NCI-H1417 (cell line): ENCODE measurements around the gene DRAXIN.

Experiments used
- DNase-seq, 3 experiments: peaks; one replicate each; lab custom pipeline; 2025; lab: John Stamatoyannopoulos, UW

DRAXIN gene

DNA sequence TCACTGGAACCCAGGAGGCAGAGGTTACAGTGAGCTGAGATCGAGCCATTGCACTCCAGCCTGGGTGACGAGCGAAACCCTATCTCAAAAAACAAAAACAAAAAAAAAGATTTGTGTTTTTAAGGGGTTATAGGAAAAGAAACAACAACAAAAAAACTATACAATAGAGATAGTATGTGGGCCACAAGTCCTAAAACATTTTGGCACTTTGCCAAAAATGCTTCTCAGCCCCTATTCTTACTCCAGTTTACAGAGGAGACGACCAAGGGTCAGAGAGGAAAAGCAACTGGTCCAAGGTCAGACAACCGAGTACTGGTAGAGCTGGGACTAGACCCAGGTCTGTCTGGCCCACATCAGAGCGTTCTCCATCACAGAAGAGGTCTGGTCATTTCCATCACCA is 33.9 kb upstream of the DRAXIN start:
- DNase-seq = peak in 1 of 3 experiments; percentile 6

DNA sequence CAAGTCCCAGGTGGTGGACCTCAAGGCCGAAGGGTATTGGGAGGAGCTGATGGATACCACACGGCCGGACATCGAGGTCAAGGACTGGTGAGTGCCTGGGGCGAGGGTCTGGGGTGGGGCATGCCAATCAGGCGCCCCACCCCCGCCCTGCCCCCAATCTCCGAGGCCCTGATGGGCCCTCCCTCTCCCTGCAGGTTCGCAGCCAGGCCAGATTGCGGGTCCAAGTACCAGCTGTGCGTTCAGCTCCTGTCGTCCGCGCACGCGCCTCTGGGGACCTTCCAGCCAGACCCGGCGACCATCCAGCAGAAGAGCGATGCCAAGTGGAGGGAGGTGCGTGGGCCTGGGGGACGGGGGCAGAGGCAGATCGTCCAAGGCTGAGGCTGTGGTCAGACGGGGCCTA is 33.0 kb upstream of the DRAXIN start:
- no peak for DNase-seq

DNA sequence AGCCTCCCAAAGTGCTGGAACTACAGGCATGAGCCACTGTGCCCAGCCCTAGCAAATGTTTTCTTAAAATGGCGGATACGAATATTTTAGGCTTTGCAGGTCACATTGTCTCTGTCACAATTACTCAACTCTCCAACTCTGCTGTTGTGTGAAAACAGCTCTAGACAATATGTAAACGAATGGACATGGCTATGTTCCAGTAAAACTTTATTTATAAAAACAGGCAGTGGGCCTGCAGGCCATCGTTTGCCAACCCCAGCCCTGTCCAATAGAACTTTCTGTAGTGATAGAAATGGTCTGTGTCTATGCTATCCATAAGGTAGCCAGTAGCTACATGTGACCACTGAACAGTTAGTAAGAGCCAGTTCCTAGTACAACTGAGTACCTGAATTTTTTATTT is 31.8 kb upstream of the DRAXIN start:
- no peak for DNase-seq

DNA sequence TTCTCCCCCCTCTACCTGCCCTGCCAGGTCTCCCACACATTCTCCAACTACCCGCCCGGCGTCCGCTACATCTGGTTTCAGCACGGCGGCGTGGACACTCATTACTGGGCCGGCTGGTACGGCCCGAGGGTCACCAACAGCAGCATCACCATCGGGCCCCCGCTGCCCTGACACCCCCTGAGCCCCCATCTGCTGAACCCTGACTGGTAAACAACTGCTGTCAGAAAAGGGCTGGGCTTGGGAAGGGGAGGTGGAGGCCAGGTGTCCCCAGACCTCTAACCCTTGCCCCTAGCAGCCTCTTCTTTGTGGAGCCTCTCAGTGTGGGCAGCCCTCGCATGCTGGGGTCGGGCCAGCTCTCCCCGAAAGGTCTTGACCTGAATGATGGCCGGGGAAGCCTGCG is 30.4 kb upstream of the DRAXIN start:
- DNase-seq = no peak

DNA sequence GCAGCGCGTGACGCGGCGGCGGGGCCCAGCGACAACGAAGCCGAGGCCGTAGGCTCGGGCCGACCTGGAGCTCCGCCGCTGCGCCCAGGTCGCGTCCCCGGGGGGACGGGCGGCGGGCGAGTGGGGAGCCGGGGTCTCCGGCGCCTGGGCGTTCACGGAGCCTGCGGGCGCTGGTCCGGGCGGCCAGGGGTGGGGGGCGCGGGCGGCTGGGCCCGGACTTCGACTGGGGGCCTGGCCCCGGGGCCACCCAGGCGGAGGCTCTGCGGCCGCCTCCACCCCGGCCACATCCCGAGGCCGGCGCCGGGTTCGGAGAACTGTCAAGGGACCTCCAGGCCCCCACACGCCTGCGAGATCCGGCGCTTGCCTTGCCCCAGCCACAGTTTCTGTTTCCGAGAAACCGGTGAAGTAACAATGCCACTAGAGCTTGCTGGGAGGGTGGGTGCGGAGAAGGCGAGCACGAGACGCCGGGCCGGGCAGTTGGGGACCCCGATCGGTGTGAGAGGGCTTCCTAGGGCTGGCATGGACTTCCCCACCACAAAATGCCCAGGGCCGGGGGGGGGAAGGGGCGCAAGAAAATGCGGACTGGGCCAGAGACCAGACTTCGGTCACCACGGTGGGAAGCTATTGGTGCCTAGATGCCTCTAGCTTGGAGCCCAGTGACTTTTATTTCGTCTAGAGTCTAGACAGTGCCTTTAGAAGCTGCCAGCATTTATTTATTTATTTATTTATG is 27.0 kb upstream of the DRAXIN start:
- DNase-seq = peak in 2 of 3 experiments; percentile 58 to 74

DNA sequence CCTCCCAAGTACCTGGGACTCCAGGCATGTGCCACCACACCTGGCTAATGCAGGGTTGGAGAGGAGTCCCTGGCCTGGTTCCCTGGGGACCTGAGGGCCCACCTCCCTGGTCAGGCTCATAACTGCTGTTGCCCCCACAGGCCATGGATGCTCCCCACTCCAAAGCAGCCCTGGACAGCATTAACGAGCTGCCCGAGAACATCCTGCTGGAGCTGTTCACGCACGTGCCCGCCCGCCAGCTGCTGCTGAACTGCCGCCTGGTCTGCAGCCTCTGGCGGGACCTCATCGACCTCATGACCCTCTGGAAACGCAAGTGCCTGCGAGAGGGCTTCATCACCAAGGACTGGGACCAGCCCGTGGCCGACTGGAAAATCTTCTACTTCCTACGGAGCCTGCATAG is 23.0 kb upstream of the DRAXIN start:
- no peak for DNase-seq

DNA sequence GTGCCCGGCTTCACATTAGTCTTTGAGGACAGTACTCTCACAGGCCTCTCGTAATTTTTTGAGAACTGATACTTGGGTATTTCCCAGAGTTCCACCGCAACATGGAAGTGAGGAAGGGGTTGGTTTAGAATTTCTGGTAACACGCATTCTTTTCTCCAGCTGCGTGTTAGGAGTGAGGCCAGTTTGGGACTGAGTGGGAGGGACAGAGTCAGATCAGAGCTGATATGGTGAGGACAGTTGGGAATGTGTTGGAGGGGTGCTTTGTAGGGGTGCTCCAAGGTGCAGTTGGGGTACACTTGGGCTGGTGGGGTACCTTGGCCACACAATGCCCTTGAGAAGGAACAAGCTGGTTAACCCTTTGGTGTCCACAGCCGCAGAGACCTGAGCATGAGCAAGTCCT is 20.8 kb upstream of the DRAXIN start:
- no peak for DNase-seq

DNA sequence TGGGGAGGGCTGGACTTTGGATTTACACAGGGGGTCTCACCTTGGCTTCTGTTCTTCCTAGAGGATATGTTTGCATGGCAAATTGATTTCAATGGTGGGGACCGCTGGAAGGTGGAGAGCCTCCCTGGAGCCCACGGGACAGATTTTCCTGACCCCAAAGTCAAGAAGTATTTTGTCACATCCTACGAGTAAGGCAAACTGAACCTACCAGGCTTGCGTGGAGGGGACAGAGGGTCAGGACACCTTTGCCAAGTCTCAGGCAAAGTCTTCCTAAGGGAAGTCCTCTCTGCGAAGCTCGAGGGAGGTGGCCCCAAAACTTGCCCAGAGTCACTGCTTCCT is 20.3 kb upstream of the DRAXIN start:
- no peak for DNase-seq

DNA sequence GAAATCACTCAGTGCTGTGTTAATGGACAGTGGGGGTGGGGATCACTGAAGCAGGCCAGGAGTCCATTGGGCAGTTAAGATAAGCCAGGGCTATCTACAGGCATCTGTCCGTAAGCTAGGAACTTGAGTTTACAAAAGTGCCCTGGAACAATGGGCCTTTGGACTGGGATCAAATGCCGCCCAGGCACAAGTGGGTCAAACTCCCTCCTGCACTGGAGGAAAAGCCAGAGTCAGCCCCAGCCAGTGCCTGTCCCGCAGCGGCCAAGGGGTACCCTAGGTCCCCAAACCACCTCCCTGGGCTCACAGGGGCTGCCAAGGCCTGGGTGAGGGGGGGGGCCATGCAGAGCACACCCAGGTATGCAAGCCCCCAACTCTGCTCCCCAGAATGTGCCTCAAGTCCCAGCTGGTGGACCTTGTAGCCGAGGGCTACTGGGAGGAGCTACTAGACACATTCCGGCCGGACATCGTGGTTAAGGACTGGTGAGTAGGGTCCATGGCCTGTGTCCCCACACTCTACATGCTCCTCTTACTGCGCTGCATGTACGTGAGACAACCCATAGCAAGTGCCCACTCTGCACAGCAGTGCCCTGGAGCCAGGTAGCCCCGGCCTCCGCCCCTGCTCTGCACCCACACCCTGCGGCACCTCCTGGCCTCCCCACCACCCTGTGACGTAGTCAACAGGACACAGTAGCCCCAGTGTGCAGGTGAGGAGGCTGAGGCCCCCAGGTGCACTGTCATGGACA is 19.8 kb upstream of the DRAXIN start:
- no peak for DNase-seq

DNA sequence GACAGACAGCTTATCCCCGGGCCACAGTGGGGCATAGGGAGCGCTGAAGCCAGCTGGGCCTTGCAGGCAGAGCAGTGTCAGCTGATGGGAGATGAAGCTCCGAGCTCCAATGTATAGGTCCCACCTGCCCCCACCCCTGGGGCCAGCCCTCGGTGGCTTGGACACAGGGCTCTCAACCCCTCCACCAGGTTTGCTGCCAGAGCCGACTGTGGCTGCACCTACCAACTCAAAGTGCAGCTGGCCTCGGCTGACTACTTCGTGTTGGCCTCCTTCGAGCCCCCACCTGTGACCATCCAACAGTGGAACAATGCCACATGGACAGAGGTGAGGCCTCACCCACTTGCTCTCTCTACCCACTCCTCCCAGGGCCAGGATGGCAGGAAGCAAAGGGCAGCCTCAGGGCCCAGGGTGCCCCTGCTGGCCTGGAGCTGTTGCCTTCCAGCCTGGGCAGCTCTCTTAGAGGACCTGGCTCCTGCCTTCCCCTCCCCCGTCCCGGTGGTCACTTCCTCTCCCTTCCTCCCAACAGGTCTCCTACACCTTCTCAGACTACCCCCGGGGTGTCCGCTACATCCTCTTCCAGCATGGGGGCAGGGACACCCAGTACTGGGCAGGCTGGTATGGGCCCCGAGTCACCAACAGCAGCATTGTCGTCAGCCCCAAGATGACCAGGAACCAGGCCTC is 18.3 kb upstream of the DRAXIN start:
- no peak for DNase-seq

DNA sequence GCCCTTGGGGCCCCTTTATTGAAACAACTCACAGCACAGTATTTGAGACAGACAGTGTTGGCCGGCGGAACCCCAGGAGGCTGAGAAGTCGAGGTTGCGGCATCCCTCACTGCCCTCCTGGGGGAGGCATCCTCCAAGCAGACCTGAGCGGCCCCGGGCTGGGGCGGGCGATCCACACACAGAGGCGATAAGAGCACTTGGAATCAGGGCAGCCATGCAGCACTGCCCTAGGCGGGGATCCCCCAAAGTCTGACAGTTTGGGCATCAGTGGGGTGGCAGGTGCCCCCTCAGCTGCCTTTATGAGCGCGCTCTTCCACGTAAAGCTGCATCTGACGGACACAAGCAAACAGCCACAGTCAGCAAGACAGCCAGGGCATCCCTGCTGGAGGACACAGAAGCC is 17.0 kb upstream of the DRAXIN start:
- DNase-seq = no peak

DNA sequence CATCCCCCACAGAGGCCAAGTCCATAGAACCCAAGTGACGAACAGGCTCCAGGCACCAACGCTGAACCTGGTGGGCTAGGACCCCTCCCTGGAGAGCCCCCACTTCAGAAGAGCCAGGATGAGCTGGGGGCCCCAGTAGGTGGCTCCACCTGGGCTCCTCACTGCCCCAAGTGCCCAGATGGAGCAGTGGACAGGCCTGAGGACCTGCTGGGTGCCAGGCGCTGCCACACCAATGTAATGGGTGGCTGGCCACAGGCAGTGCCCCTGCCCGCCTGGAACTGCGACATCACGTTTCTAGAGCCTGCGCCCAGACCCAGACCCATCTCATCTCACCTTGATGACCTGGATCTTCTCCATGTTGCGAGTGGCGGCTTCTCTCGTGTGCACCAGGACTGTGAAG is 16.2 kb upstream of the DRAXIN start:
- no peak for DNase-seq

DNA sequence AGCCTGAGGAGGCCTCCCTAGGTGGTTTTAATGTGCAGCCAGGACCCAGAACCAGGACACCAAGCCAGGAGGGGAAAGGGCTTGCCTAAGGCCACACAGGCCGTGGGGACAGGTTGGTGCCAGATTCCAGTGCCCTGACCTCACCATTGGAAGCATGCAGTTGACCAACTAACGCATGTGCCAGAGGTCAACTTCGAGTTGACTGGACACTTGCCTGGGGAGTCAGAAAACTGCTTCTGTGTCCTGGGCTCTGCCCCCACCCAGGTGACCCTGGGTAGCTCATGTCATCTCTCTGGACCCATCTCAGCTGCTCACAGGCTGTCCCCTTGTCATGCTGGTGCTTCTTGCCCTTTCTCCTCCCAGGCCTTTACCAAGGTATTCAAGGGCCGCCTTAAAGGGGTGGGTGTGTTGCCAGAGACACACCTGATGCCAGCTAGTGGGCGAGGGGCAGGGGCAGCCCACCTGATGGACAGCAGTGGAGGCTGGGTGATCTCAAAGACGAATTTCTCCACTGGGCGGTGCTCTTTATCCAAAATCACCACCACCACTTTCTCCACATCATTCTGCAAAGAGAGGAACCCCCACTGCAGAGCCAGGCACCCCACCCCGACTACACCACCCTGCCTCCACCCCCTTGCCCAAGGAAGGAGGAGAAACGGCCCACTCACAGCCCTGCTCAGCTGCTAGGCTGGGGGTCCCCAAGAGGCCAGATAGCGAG is 15.0 kb upstream of the DRAXIN start:
- DNase-seq = no peak

DNA sequence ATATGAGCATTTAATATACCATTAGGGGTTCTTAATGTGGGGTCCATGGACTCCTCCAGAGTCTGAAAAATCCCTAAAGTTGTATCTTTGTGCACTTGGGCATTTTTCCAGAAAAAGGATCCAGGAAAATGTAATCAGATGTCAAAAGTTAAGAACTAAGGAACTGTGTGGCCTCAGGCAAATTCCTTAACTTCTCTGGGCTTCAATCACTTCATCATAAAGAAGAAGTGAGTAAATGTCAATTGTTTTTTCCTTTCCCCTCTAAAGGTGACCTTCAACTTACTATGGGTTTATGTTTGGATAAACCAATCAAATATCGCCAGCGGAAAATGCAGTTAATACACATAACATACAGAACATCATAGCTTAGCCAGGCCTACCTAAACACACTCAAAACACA is 13.1 kb upstream of the DRAXIN start:
- DNase-seq = no peak

DNA sequence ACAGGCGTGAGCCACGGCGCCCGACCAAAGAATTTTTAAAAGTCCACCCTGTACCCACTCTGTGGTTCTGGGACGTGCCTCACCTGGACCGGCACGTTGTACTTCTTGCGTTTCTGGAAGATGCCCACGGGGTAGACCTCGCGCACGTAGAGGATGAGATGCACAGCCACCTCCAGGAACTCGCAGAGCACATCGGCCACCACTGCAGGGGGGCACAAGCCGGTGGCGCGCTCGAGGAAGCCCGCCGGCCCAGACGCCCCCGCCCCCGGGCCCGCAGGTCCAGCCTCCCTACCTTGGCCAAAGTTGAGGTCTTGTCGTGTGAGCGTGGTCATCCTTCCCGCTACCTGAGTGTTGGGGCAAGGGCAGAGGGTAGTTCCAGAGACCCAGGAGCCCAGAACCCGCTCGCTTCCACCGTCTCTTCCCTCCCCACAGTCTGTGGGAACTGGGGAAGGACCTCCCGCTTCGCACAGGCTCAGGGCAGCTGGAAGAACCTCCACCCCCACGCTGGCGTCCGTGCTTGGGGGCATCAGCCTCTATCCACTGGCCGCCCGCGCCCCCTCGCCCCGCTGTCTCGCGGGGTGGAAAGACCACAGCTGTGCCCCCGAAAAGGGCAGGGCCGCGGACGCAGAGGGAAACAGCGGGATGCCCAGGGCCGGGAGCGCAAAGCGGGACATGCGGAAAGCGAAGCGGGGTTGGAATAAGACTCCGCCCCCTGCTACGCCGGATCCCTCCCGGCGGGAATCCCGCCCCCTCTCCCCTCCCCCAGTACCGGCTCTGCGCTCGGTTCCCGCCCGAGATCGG is 11.0 kb upstream of the DRAXIN start:
- DNase-seq = peak in 2 of 3 experiments; percentile 82 to 85

DNA sequence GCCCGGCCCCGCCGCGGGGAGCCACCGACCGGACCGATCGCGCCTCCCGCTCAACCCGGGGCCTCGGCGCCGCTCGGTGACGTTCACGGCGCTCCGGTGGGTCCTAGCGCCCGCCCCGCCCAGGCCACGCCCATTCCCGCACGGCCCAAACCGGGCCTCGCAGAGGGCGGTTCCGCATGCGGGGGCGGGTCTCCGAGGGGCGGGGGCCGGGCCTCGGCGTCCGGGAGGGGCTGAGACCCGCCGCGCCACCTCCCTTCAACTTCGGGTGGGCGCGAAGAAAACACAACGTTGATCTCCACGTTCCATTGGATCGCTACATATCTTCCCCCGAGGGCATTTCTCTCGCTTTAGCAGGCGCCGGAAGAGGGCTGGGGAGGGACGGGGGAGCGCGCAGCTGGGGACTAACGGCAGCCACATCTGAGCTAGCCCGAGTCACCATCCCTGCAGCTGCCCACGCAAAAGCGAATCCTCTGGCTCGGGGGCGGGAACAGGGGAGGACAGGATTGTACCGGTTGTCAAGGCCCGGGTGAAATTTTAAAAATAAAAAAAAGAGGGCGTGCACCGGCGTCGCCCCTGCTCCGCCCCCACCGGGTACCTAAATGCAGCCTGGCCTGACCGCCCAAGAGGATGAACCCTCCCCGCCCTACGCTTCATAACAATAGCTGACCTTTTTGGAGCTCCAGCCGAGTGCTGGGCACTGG is 10.3 kb upstream of the DRAXIN start, which contains the start of gene MAD2L2:
MAD2L2 (minus strand) TSS at position 78 of the 701 bp plus-strand sequence. CDS start 547 bp downstream, outside the sequence.
- DNase-seq = peak; percentile 84 to 95 (median 92)

DNA sequence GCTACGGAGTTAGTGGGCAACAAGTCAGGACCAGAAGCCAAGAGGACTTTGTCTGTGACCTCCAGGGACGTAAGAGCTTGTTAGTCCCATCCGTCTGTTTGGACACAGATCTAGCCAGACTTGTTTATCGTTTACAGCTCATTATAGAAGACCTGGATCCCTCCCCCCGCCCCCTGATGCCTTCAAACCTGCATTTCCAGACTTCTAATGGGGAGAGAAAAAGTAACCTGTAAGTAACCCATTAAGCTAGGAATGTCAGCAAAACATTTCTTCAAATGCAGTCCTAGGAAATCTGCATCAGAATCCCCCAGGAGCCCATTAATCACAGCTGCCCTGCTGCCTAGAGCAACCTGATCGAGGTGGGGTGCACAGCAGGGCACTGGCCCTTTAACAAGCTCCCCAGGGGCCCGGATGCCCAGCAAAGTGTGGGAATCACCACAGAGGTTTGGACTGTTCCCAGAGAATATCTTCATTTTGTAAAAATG is 9.2 kb upstream of the DRAXIN start:
- peak in 1 of 3 experiments; percentile 55 for DNase-seq

DNA sequence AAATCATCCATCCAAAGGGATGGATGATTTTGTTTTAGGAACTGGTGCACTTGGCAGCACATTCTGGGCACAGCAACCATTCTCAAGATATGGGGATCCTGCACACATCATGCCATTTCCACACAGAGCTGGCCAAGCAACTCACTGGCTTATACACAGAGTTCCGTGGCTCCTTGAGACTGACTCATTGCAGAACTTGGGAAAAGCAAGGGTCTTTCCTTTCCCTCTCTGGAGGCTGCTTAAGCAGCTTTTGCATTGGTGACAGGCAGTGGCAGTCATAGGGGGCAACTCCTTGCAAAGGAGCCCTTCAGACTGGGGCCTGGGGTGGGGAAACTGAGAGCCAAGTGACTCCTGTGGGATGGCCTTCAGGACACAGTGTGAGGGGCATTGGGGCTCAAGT is 8.7 kb upstream of the DRAXIN start:
- DNase-seq = no peak

DNA sequence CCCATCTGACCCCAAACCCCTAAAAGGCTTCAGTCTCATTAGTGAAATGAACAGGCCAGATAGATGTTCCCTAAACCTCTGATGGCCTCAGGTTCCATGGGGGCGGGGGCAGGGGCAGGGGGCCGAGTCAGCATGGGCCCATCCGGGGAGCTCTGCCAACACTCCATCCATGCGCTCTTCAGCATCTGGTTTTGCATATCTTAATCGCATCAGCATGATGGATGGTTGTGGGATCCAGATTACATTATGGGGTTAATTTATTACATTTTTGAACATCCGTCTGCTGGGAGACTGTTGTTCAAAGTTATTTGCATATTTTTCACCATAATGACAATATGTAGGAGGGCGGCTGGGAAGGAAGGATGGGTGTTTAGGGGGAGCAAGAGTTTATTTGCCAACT is 7.4 kb upstream of the DRAXIN start:
- DNase-seq = no peak

DNA sequence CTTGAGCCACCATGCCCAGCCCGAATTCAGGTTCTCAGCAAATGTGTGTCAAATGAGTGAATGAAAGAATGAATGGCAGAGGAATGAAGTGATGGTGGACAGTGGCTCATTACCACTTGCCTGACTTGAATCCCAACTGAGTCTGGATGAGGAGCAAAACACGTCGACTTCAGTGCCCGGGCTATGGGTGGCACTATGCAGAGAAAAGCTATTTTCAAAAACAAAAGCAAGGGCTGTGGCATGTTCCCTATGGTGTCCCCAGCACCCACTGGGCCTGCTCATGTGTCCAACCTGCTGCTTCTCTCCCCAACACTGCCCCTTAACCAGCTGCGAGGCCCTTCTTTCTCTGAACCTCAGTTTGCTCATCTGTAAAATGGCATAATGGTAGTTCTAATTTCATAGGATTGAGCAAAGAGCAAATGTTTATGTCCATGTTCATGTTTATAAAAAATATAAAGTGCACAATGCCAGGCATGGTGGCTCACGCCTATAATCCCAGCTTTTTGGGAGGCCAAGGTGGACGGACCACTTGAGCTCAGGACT is 6.2 kb upstream of the DRAXIN start:
- DNase-seq = no peak
